H9 (cell line): ENCODE results near the gene PCBP4. TPM values are rescaled to one million over a fixed set of nuclear protein-coding genes. Genes with fewer than 3 reads are reported as not detected.
A peak's percentile ranks its signal among the peaks of the same experiment; 100 is the strongest.

Source experiments
- DNase-seq: peaks from one replicate; pipeline ENCODE4 v3.0.0-alpha.2; 2017
- H2AFZ ChIP-seq: one replicate; pipeline ENCODE4 v1.6.1; 2013; ENCODE audit warnings: mild to moderate bottlenecking, low read length, control low read depth, moderate library complexity
- H2AK5ac ChIP-seq: 2 replicates; pipeline ENCODE4 v1.6.1; 2013; ENCODE audit warnings: low read length, control low read depth, mixed read lengths; ENCODE audit not compliant: insufficient read length
- H2BK120ac ChIP-seq: one replicate; pipeline ENCODE4 v1.6.1; 2013; ENCODE audit warnings: low read depth, mild to moderate bottlenecking, low read length, control low read depth, inconsistent platforms; ENCODE audit not compliant: poor library complexity, severe bottlenecking
- H2BK12ac ChIP-seq: 2 replicates; pipeline ENCODE4 v1.6.1; 2013; ENCODE audit warnings: low read length, control low read depth, mixed read lengths, low read depth; ENCODE audit not compliant: insufficient read length
- H2BK15ac ChIP-seq: 2 replicates; pipeline ENCODE4 v1.6.1; 2013; ENCODE audit warnings: low read depth, low read length, control low read depth
- H2BK20ac ChIP-seq: one replicate; pipeline ENCODE4 v1.6.1; 2013; ENCODE audit warnings: low read depth, mild to moderate bottlenecking, low read length, control low read depth, inconsistent platforms; ENCODE audit not compliant: poor library complexity, severe bottlenecking
- H2BK5ac ChIP-seq: 2 replicates; pipeline ENCODE4 v1.6.1; 2013; ENCODE audit warnings: low read length, control low read depth, mixed read lengths; ENCODE audit not compliant: insufficient read length
- H3K14ac ChIP-seq: 2 replicates; pipeline ENCODE4 v1.6.1; 2013; ENCODE audit warnings: low read length, control low read depth; ENCODE audit not compliant: insufficient read depth
- H3K18ac ChIP-seq: 2 replicates; pipeline ENCODE4 v1.6.1; 2013; ENCODE audit warnings: low read depth, mild to moderate bottlenecking, mixed read lengths, low read length, control low read depth; ENCODE audit not compliant: insufficient read length
- H3K23ac ChIP-seq: 2 replicates; pipeline ENCODE4 v1.6.1; 2013; ENCODE audit warnings: low read length, control low read depth, mixed read lengths, low read depth; ENCODE audit not compliant: insufficient read length
- H3K23me2 ChIP-seq: 2 replicates; pipeline ENCODE4 v1.6.1; 2013; ENCODE audit warnings: low read depth, mild to moderate bottlenecking, mixed read lengths, low read length, control low read depth; ENCODE audit not compliant: insufficient read length, poor library complexity, severe bottlenecking
- H3K27ac ChIP-seq: 2 replicates; pipeline ENCODE4 v1.5.1; 2013; ENCODE audit warnings: low read length, control low read depth, mixed read lengths, low read depth; ENCODE audit not compliant: insufficient read length
- H3K27me3 ChIP-seq: 2 replicates; pipeline ENCODE4 v1.6.1; 2013; ENCODE audit warnings: low read length, control low read depth, inconsistent platforms; ENCODE audit not compliant: insufficient read depth
- H3K4ac ChIP-seq: 2 replicates; pipeline ENCODE4 v1.6.1; 2013; ENCODE audit warnings: low read depth, mild to moderate bottlenecking, control low read depth, inconsistent platforms, low read length, moderate library complexity
- H3K4me1 ChIP-seq: 2 replicates; pipeline ENCODE4 v1.6.1; 2013; ENCODE audit warnings: low read length, control low read depth, inconsistent platforms; ENCODE audit not compliant: insufficient read depth
- H3K4me2 ChIP-seq: 2 replicates; pipeline ENCODE4 v1.6.1; 2013; ENCODE audit warnings: low read length, control low read depth, mixed read lengths; ENCODE audit not compliant: insufficient read length, insufficient read depth
- H3K56ac ChIP-seq: 2 replicates; pipeline ENCODE4 v1.6.1; 2013; ENCODE audit warnings: low read depth, mild to moderate bottlenecking, mixed read lengths, low read length, control low read depth; ENCODE audit not compliant: insufficient read length
- H3K79me1 ChIP-seq: 2 replicates; pipeline ENCODE4 v1.6.1; 2013; ENCODE audit warnings: low read depth, mild to moderate bottlenecking, moderate library complexity, low read length, control low read depth, inconsistent platforms; ENCODE audit not compliant: insufficient read depth, poor library complexity, severe bottlenecking
- H3K79me2 ChIP-seq: 2 replicates; pipeline ENCODE4 v1.6.1; 2013; ENCODE audit warnings: low read length, control low read depth, inconsistent platforms; ENCODE audit not compliant: insufficient read depth
- H3K9ac ChIP-seq: 2 replicates; pipeline ENCODE4 v1.6.1; 2013; ENCODE audit warnings: low read length, control low read depth, mixed read lengths; ENCODE audit not compliant: insufficient read length; ENCODE audit errors: extremely low read depth
- H3K9me3 ChIP-seq: one replicate; pipeline ENCODE4 v1.6.1; 2013; ENCODE audit warnings: low read depth, low read length, inconsistent platforms; ENCODE audit not compliant: control insufficient read depth
- H3T11ph ChIP-seq: one replicate; pipeline ENCODE4 v1.6.1; 2013; ENCODE audit warnings: mild to moderate bottlenecking, low read length, control low read depth, inconsistent platforms
- H4K20me1 ChIP-seq: one replicate; pipeline ENCODE4 v1.6.1; 2013; ENCODE audit not compliant: control insufficient read depth, insufficient read length, insufficient read depth
- H4K5ac ChIP-seq: 2 replicates; pipeline ENCODE4 v1.6.1; 2013; ENCODE audit warnings: low read depth, mild to moderate bottlenecking, mixed read lengths, low read length, control low read depth; ENCODE audit not compliant: insufficient read length
- H4K8ac ChIP-seq: replicated peaks from 2 replicates; pipeline ENCODE4 v1.6.1; 2013; ENCODE audit warnings: low read length, control low read depth, mixed read lengths, low read depth; ENCODE audit not compliant: insufficient read length
- H4K91ac ChIP-seq: 2 replicates; pipeline ENCODE4 v1.6.1; 2013; ENCODE audit warnings: low read depth, mild to moderate bottlenecking, moderate library complexity, mixed read lengths, low read length, control low read depth; ENCODE audit not compliant: insufficient read length
- H3K27ac Mint-ChIP-seq, 3 experiments: 2 replicates in 2 of 3; 3 replicates in 1 of 3; pipeline ENCODE4 v1.8.0; 2020 to 2021; ENCODE audit warnings: mixed read lengths in 3 of 3, mild to moderate bottlenecking in 1 of 3, moderate library complexity in 1 of 3
- H3K27me3 Mint-ChIP-seq: 2 replicates; pipeline ENCODE4 v1.8.0; 2021; ENCODE audit warnings: low read depth, mild to moderate bottlenecking, moderate library complexity, mixed read lengths
- H3K36me3 Mint-ChIP-seq, 3 experiments: 2 replicates in 2 of 3; 3 replicates in 1 of 3; pipeline ENCODE4 v1.8.0; 2020 to 2021; ENCODE audit warnings: low read depth in 3 of 3, mixed read lengths in 3 of 3; ENCODE audit not compliant: insufficient read depth in 1 of 3
- H3K4me1 Mint-ChIP-seq, 2 experiments: 2 replicates each; pipeline ENCODE4 v1.8.0; 2020; ENCODE audit warnings: mixed read lengths in 2 of 2
- H3K4me3 Mint-ChIP-seq, 2 experiments: 2 replicates in 1 of 2; 3 replicates in 1 of 2; pipeline ENCODE4 v1.8.0; 2020 to 2021; ENCODE audit warnings: mild to moderate bottlenecking in 2 of 2, mixed read lengths in 2 of 2, moderate library complexity in 1 of 2
- H3K9me3 Mint-ChIP-seq, 2 experiments: 2 replicates in 1 of 2; 3 replicates in 1 of 2; pipeline ENCODE4 v1.8.0; 2020; ENCODE audit warnings: mild to moderate bottlenecking in 2 of 2, mixed read lengths in 2 of 2, moderate library complexity in 1 of 2
- CTCF ChIP-seq: fragments of 200-600 bp; sonication (generic); conservative IDR thresholded peaks from 3 replicates; pipeline ENCODE4 v1.8.0; 2021; ENCODE audit warnings: antibody characterized with exemption, mild to moderate bottlenecking
- WGBS: extraction: QIAGEN DNeasy Blood & Tissue Kit; methylation state at CpG from one replicate; pipeline ENCODE4 v1.1.7; 2013; ENCODE audit warnings: missing lambda C conversion rate, low lambda C conversion rate, mixed read lengths; ENCODE audit not compliant: insufficient read length; ENCODE audit errors: extremely low coverage; 5-methylcytosine and 5-hydroxymethylcytosine counted together
- total RNA-seq: library from RNA; stranded (reverse); gene quantifications from 2 replicates; pipeline ENCODE4 v1.2.1, GENCODE V29; 2021

The PCBP4 gene
- total RNA-seq, 1 experiment from 2014 or later, result 24.6 TPM

GRCh38 chr3:51986010-51986947 is 19.0 kb upstream of the PCBP4 start:
- H3K79me1 ChIP-seq, result no peaks in the 10 kb centered on the region
- H3K79me2 ChIP-seq, result no peaks in the 10 kb centered on the region
- no peak overlapping the region for H2BK5ac ChIP-seq
- no peak overlapping the region for H3K23ac ChIP-seq
- no CpG with 5 or more reads among the region's 12 CpGs for WGBS
- Mint-ChIP-seq H3K4me1 (peaks cover 22 to 31% of the 10 kb centered on the region in 2 experiments), H3K36me3 (peaks cover 2 to 6% (median 4%) of the 10 kb centered on the region in 3 experiments), H3K27me3 (peaks cover under 1% of the 10 kb centered on the region; the same call in 1 of the 2 replicates), H3K9me3 (peaks cover 0 to 1% of the 10 kb centered on the region in 2 experiments; a peak in 2 of 5 replicates), H3K4me3 (no peak overlapping the region), H3K27ac (peak overlapping the region in 1 of 3 experiments; percentile 85; a peak in 2 of 7 replicates)
- no peak overlapping the region for H3K9ac ChIP-seq
- H2BK20ac ChIP-seq, result no peak overlapping the region
- H3K23me2 ChIP-seq, result peaks cover 6% of the 10 kb centered on the region
- no peak overlapping the region for H3K4me2 ChIP-seq
- no peak for DNase-seq
- peaks cover 3% of the 10 kb centered on the region; the same call in 1 of the 2 replicates for H3K4me1 ChIP-seq
- H2BK12ac ChIP-seq, result no peak overlapping the region
- no peak overlapping the region for H3K14ac ChIP-seq
- no peak overlapping the region for H2BK120ac ChIP-seq
- H2BK15ac ChIP-seq, result no peak overlapping the region
- H4K91ac ChIP-seq, result no peak overlapping the region
- H3K4ac ChIP-seq, result no peak overlapping the region
- no peak overlapping the region for H3K27ac ChIP-seq
- peaks cover 3% of the 10 kb centered on the region for H4K20me1 ChIP-seq
- H4K5ac ChIP-seq, result no peak overlapping the region
- no peak overlapping the region for H2AK5ac ChIP-seq
- H3T11ph ChIP-seq, result no peak overlapping the region
- TF ChIP-seq CTCF, result no peak
- no peaks in the 10 kb centered on the region for H3K9me3 ChIP-seq
- no peaks in the 10 kb centered on the region for H3K27me3 ChIP-seq
- no peak overlapping the region for H2AFZ ChIP-seq
- no peak overlapping the region for H3K18ac ChIP-seq
- H3K56ac ChIP-seq, result no peak overlapping the region
- no peak overlapping the region for H4K8ac ChIP-seq
